HCT116 (cell line): ENCODE measurements around the gene FGGY. TPM values are rescaled to one million over a fixed set of nuclear protein-coding genes. Genes with fewer than 3 reads are reported as not detected.

Source experiments
- ATAC-seq: fragments of 200-7000 bp; cut with Tn5 transposase; 2 replicates; pipeline ENCODE4 v1.9.1; 2020; ENCODE audit warnings: mild to moderate bottlenecking, moderate library complexity
- BruUV-seq: library from RNA; stranded (reverse); fragments of 400-500 nt; replicated peaks from 2 replicates; lab custom pipeline; 2021; lab: Mats Ljungman, UMichigan
- CTCF ChIA-PET: fragments of 300-600 bp; sonication (Branson Sonifier 250); formaldehyde crosslinking; loops from one replicate; lab custom pipeline; 2021; ENCODE audit warnings: antibody characterized with exemption; lab: Charles Lee
- POLR2A ChIA-PET: fragments of 300-600, 350-600 bp; sonication (Branson Sonifier 250); formaldehyde crosslinking; loops from one replicate; lab custom pipeline; 2021; ENCODE audit warnings: antibody characterized with exemption; lab: Charles Lee
- RAD21 ChIA-PET, 2 experiments: fragments of 300-600 bp; sonication (Branson Sonifier 250); formaldehyde crosslinking; loops; one replicate each; lab custom pipeline; 2023; ENCODE audit warnings: low total read pairs in 2 of 2; ENCODE audit not compliant: uncharacterized antibody in 2 of 2, unreplicated experiment in 2 of 2, low non-redundant PET in 1 of 2; lab: Charles Lee
- DNase-seq: peaks from one replicate; pipeline ENCODE4 v3.0.0-alpha.2; 2010; ENCODE audit warnings: low read depth, low spot score
- H2AFZ ChIP-seq: fragments of 200-600 bp; shearing (Covaris generic), sonication (generic); 2 replicates; pipeline ENCODE4 v1.6.1; 2017; ENCODE audit warnings: low read depth, mixed run types, mixed read lengths, antibody characterized with exemption, low read length; ENCODE audit not compliant: poor library complexity, severe bottlenecking
- H3K27ac ChIP-seq: 2 replicates; pipeline ENCODE4 v1.5.1; 2012; ENCODE audit warnings: low read depth, low read length
- H3K27me3 ChIP-seq: fragments of 200-600 bp; sonication (generic); 2 replicates; pipeline ENCODE4 v1.6.1; 2016; ENCODE audit warnings: mixed run types, low read length, mixed read lengths; ENCODE audit not compliant: insufficient read depth
- H3K36me3 ChIP-seq, 2 experiments: fragments of 200-500 bp in 1 of 2; fragments of 200-600 bp in 1 of 2; sonication (Bioruptor generic) in 1 of 2; sonication (generic) in 1 of 2; 2 replicates each; pipeline versions ENCODE4 v1.5.1 to v1.6.1; 2014 to 2016; ENCODE audit warnings: low read length in 2 of 2, inconsistent platforms in 1 of 2, mixed read lengths in 1 of 2, mixed run types in 1 of 2; ENCODE audit not compliant: insufficient read depth in 2 of 2, control insufficient read depth in 1 of 2
- H3K4me1 ChIP-seq, 2 experiments: fragments of 200-600 bp in 1 of 2; sonication (generic) in 1 of 2; 2 replicates each; pipeline versions ENCODE4 v1.5.1 to v1.6.1; 2012 to 2017; ENCODE audit warnings: low read length in 2 of 2, inconsistent platforms in 1 of 2, mild to moderate bottlenecking in 1 of 2, mixed read lengths in 1 of 2, mixed run types in 1 of 2, moderate library complexity in 1 of 2; ENCODE audit not compliant: insufficient read depth in 2 of 2, control insufficient read depth in 1 of 2
- H3K4me2 ChIP-seq: fragments of 200-600 bp; sonication (generic); 2 replicates; pipeline ENCODE4 v1.6.1; 2017; ENCODE audit warnings: mixed run types, low read length, mixed read lengths
- H3K4me3 ChIP-seq, 2 experiments: fragments of 200-600 bp in 1 of 2; sonication (generic) in 1 of 2; replicated peaks in 1 of 2; 2 replicates each; pipeline ENCODE4 v1.5.1; 2011 to 2016; ENCODE audit warnings: low read length in 2 of 2, control low read depth in 1 of 2, low read depth in 1 of 2, mild to moderate bottlenecking in 1 of 2, mixed read lengths in 1 of 2, mixed run types in 1 of 2
- H3K79me2 ChIP-seq: fragments of 200-600 bp; sonication (generic); 2 replicates; pipeline ENCODE4 v1.6.1; 2017; ENCODE audit warnings: mild to moderate bottlenecking, mixed run types, low read length, moderate library complexity, mixed read lengths; ENCODE audit not compliant: insufficient read depth
- H3K9ac ChIP-seq: fragments of 200-600 bp; sonication (generic); 2 replicates; pipeline ENCODE4 v1.6.1; 2016; ENCODE audit warnings: low read length, mixed read lengths
- H3K9me2 ChIP-seq: fragments of 200-600 bp; sonication (generic), shearing (Covaris generic); 2 replicates; pipeline ENCODE4 v1.6.1; 2017; ENCODE audit warnings: mixed run types, mild to moderate bottlenecking, moderate library complexity; ENCODE audit not compliant: insufficient read depth
- H3K9me3 ChIP-seq, 2 experiments: fragments of 200-500 bp in 1 of 2; fragments of 200-600 bp in 1 of 2; sonication (Bioruptor generic) in 1 of 2; sonication (generic) in 1 of 2; 2 replicates each; pipeline ENCODE4 v1.6.1; 2014 to 2017; ENCODE audit warnings: low read length in 2 of 2, mixed read lengths in 2 of 2, inconsistent platforms in 1 of 2, low read depth in 1 of 2, mild to moderate bottlenecking in 1 of 2, mixed run types in 1 of 2, moderate library complexity in 1 of 2; ENCODE audit not compliant: control insufficient read depth in 1 of 2, insufficient read depth in 1 of 2
- H4K20me1 ChIP-seq: fragments of 200-600 bp; sonication (generic), shearing (Covaris generic); 2 replicates; pipeline ENCODE4 v1.6.1; 2017; ENCODE audit warnings: mixed run types, mild to moderate bottlenecking, moderate library complexity; ENCODE audit not compliant: insufficient read depth
- ATF3 ChIP-seq: IDR thresholded peaks from 2 replicates; pipeline ENCODE4 v1.6.1; 2012
- CBX3 ChIP-seq: IDR thresholded peaks from 2 replicates; pipeline ENCODE4 v1.6.1; 2012; ENCODE audit warnings: low read depth
- CEBPB ChIP-seq: IDR thresholded peaks from 2 replicates; pipeline ENCODE4 v1.6.1; 2012; ENCODE audit warnings: low read depth
- EGR1 ChIP-seq: IDR thresholded peaks from 2 replicates; pipeline ENCODE4 v1.6.1; 2012; ENCODE audit warnings: low read depth
- ELF1 ChIP-seq: IDR thresholded peaks from 2 replicates; pipeline ENCODE4 v1.6.1; 2012; ENCODE audit warnings: low read depth, borderline replicate concordance
- EZH2 ChIP-seq: fragments of 200-600 bp; sonication (generic); IDR thresholded peaks from 2 replicates; pipeline ENCODE4 v1.6.1; 2017; ENCODE audit warnings: antibody characterized with exemption, mixed run types
- EZH2phosphoT487 ChIP-seq: fragments of 200-600 bp; IDR thresholded peaks from 2 replicates; pipeline ENCODE4 v1.6.1; 2018; ENCODE audit warnings: antibody characterized with exemption, borderline replicate concordance
- FOSL1 ChIP-seq: IDR thresholded peaks from 2 replicates; pipeline ENCODE4 v1.6.1; 2012; ENCODE audit warnings: low read depth
- POLR2A ChIP-seq: IDR thresholded peaks from 2 replicates; pipeline ENCODE4 v1.7.0; 2011; ENCODE audit warnings: borderline replicate concordance; ENCODE audit not compliant: insufficient read depth, insufficient read length; ENCODE audit errors: extremely low read depth
- RAD21 ChIP-seq: IDR thresholded peaks from 2 replicates; pipeline ENCODE4 v1.6.1; 2012; ENCODE audit warnings: low read depth, mild to moderate bottlenecking
- SIN3A ChIP-seq: IDR thresholded peaks from 2 replicates; pipeline ENCODE4 v1.6.1; 2012; ENCODE audit warnings: low read depth
- SRF ChIP-seq: IDR thresholded peaks from 2 replicates; pipeline ENCODE4 v1.6.1; 2012; ENCODE audit warnings: low read depth
- YY1 ChIP-seq: IDR thresholded peaks from 2 replicates; pipeline ENCODE4 v1.6.1; 2011; ENCODE audit warnings: low read length, low read depth, moderate library complexity, mild to moderate bottlenecking; ENCODE audit not compliant: insufficient replicate concordance; ENCODE audit errors: extremely low read depth
- ZFX ChIP-seq: fragments of 450-650 bp; IDR thresholded peaks from 2 replicates; pipeline ENCODE4 v1.6.1; 2017
- intact Hi-C: fragments of 100-400 bp; cut with micrococcal nuclease; formaldehyde crosslinking; loops from 2 replicates; pipeline ENCODE4 v1.10.0; 2022
- total RNA-seq: library from RNA; stranded (reverse); gene quantifications from one replicate; pipeline ENCODE4 v1.2.1, GENCODE V29; 2021; ENCODE audit not compliant: unreplicated experiment
- TF ChIP-seq, protein P1 (sequence below): IDR thresholded peaks from 2 replicates; pipeline ENCODE4 v1.6.1; 2012; ENCODE audit warnings: low read depth

FGGY gene
- total RNA-seq, 1 experiment from 2014 or later = 10.6 TPM

- ATAC-seq = peak; percentile 66; the same call in 1 of the 2 replicates
- Histone ChIP-seq H3K9me3 (no peaks in the 10 kb centered on the region), H3K27me3 (no peaks in the 10 kb centered on the region), H3K4me2 (no peak overlapping the region; the same call in 1 of the 2 replicates), H3K79me2 (no peaks in the 10 kb centered on the region), H4K20me1 (no peaks in the 10 kb centered on the region), H3K36me3 (no peaks in the 10 kb centered on the region), H3K9ac (no peak overlapping the region)
- RAD21 ChIA-PET = no interaction called here
- intact Hi-C loops = no loop called here
- POLR2A ChIA-PET = no interaction called here
- CTCF ChIA-PET = no interaction called here
- no TSS peak for BruUV-seq
- no peak for TF ChIP-seq EGR1
- TF ChIP-seq ELF1 = no peak
- TF ChIP-seq ATF3 = no peak
- TF ChIP-seq, protein P1, sequence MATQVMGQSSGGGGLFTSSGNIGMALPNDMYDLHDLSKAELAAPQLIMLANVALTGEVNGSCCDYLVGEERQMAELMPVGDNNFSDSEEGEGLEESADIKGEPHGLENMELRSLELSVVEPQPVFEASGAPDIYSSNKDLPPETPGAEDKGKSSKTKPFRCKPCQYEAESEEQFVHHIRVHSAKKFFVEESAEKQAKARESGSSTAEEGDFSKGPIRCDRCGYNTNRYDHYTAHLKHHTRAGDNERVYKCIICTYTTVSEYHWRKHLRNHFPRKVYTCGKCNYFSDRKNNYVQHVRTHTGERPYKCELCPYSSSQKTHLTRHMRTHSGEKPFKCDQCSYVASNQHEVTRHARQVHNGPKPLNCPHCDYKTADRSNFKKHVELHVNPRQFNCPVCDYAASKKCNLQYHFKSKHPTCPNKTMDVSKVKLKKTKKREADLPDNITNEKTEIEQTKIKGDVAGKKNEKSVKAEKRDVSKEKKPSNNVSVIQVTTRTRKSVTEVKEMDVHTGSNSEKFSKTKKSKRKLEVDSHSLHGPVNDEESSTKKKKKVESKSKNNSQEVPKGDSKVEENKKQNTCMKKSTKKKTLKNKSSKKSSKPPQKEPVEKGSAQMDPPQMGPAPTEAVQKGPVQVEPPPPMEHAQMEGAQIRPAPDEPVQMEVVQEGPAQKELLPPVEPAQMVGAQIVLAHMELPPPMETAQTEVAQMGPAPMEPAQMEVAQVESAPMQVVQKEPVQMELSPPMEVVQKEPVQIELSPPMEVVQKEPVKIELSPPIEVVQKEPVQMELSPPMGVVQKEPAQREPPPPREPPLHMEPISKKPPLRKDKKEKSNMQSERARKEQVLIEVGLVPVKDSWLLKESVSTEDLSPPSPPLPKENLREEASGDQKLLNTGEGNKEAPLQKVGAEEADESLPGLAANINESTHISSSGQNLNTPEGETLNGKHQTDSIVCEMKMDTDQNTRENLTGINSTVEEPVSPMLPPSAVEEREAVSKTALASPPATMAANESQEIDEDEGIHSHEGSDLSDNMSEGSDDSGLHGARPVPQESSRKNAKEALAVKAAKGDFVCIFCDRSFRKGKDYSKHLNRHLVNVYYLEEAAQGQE = no peak
- no peak for TF ChIP-seq CEBPB
- no peak for TF ChIP-seq CBX3
- TF ChIP-seq ZFX = no peak
- TF ChIP-seq EZH2phosphoT487 = no peak
- TF ChIP-seq SRF = no peak
- TF ChIP-seq EZH2 = no peak
- TF ChIP-seq FOSL1 = no peak
- no peak for TF ChIP-seq YY1
- no peak for TF ChIP-seq RAD21
- no peak for TF ChIP-seq POLR2A
- TF ChIP-seq SIN3A = no peak
- TF ChIP-seq, all 23 proteins: peak for 0
- no peak overlapping the region for H3K4me3 ChIP-seq
- no peak for DNase-seq
- H3K27ac ChIP-seq = no peak overlapping the region
- no peak overlapping the region for H2AFZ ChIP-seq
- H3K4me1 ChIP-seq = peaks cover 0 to 7% of the 10 kb centered on the region in 2 experiments; a peak in 1 of 4 replicates
- no peaks in the 10 kb centered on the region for H3K9me2 ChIP-seq
Measured at GRCh38 chr1:59375321-59376220, 78.7 kb downstream of the FGGY start.
